Measurements from ENCODE around the gene BCL2A1.

DNA sequence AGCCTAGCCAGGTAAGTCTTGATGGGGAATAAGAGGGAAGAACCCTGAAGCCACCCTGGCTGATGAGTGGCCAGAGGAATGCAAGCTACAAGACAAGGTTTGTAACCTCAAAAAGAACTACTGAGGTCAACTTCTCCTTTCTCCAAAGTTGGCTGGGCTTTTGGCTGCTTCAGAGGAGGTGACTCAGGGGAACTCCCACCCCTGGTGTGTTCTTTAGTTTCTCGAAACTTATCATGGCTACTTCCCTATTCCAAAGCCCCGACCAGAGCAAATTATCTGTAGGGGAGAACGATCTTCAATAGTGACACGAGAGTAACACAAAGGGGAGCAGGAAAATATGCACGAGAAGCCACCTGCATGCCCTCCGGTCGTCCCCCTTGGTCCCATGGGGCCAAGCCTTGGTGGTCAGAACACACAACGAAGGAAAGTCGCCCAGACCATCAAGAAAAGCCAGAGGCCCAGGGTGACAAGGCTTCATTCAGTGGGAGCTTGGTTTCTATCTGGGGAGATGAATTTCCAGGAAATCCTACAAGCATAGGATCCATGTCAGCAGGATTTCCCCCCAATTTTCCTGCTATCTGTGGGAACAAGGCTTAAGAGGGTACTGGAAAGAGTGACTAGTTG lies 6.5 kb upstream of the BCL2A1 start:
- no peak for TF ChIP-seq POLR2AphosphoS5 (IDR thresholded peaks at IDR 0.05; ENCODE audit: low read depth, low read length)
- TF ChIP-seq, protein P1, sequence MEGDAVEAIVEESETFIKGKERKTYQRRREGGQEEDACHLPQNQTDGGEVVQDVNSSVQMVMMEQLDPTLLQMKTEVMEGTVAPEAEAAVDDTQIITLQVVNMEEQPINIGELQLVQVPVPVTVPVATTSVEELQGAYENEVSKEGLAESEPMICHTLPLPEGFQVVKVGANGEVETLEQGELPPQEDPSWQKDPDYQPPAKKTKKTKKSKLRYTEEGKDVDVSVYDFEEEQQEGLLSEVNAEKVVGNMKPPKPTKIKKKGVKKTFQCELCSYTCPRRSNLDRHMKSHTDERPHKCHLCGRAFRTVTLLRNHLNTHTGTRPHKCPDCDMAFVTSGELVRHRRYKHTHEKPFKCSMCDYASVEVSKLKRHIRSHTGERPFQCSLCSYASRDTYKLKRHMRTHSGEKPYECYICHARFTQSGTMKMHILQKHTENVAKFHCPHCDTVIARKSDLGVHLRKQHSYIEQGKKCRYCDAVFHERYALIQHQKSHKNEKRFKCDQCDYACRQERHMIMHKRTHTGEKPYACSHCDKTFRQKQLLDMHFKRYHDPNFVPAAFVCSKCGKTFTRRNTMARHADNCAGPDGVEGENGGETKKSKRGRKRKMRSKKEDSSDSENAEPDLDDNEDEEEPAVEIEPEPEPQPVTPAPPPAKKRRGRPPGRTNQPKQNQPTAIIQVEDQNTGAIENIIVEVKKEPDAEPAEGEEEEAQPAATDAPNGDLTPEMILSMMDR (IDR thresholded peaks at IDR 0.05), result no peak
